Measurements from ENCODE around the gene C21orf58.

GRCh38 chr21:46352164-46352515, 28.5 kb upstream of the C21orf58 start:
- no peak for TF ChIP-seq EZH2 (IDR thresholded peaks at IDR 0.05; ENCODE audit: insufficient read depth, poor library complexity, severe bottlenecking)
- TF ChIP-seq EZH2phosphoT487 (IDR thresholded peaks at IDR 0.05; ENCODE audit: insufficient read depth, low read depth): no peak

Measured in GM23248 (cell line).